Fibroblast of the conjunctiva (primary cell): ENCODE data around the gene CPEB3.

Experiments
- DNase-seq: peaks from one replicate; pipeline ENCODE4 v3.0.0-alpha.2; 2010; ENCODE audit warnings: low read depth

Gene CPEB3

DNA sequence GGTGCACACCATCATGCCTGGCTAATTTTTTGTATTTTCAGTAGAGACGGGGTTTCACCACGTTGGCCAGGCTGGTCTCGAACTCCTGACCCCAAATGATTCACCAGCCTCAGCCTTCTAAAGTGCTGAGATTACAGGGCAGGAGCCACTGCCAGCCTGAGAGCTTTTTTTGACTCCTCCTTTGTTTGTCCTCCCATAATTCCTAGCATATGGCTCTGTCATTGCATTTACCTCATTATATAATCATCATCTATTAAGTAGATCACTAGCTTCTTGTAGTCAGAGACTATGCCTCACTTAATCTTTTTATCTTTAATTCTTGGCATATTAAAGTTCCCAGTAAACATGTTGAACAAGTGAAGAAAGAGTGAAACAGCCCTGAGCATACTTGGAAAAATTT lies 82.1 kb downstream of the CPEB3 start:
- peak; percentile 3 for DNase-seq

DNA sequence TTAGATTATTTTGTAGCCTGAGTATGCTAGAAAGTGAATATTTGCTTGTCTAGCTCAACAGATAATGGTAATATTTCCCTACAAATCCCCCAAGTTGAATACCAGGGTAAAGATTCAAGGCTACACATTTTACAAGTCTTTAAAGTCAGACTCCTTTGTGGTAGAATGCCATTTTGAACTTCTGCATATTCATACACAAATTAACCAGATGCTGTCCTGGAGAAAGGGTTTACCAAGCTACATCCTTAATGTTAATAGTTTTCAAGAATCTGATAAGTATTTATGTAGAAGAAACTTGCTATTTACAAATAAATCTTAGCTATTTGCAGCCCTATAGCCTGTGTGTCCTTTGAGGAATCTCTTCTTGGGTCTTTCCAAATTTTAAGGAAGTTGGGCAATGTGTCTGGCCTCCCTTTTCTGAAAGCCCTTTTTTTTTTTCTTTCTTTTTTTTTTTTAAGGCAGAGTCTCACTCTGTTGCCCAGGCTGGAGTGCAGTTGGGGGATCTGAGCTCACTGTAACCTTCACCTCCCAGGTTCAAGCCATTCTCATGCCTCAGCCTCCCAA lies 82.6 kb downstream of the CPEB3 start:
- no peak for DNase-seq

DNA sequence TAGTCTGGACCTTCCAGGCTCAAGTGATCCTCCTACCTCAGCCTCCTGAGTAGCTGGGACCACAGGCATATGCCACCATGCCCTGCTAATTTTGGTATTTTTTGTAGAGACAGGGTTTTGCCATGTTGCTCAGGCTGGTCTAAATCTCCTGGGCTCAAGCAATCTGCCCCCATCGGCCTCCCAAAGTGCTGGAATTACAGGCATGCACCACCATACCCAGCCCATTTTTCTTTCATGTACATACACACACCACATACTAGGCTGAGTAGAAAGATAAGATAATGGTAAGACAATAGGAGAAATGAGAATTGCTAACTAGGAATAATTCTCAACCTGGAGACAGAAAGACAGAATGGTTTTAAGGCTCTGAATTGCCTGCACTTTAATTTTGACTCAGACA lies 83.8 kb downstream of the CPEB3 start:
- no peak for DNase-seq

DNA sequence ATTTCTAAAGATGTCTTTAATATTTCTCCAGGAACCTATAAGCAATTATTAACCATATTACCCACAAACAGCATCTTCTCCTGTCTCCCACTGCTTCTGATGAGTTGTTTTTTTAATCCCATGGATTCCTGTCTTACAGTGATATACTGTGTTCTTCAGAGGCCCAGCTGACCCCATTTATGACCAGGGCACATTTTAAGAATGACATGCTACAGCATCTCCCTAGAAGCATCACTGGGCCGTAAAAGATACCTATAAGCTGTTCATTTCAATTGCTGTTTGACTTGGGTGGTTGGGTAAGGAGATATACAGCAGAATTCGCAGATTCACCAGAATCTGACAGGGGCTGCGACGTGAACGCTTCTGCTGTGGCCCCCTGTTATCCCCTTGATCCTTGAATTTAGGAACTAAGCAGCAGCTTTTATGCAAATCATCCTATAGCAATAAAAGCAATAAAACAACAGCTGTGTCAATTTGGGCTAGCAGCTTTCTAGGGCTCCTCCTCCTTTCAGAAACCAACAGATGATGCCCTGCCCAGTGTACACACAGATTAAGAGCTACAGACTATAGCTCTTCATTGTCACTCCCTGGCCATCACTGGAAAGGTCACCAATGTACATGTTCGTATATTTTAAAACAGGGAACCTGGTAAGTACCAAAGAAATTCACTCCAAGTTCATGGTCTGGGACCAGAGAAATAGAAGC lies 86.8 kb downstream of the CPEB3 start:
- no peak for DNase-seq

DNA sequence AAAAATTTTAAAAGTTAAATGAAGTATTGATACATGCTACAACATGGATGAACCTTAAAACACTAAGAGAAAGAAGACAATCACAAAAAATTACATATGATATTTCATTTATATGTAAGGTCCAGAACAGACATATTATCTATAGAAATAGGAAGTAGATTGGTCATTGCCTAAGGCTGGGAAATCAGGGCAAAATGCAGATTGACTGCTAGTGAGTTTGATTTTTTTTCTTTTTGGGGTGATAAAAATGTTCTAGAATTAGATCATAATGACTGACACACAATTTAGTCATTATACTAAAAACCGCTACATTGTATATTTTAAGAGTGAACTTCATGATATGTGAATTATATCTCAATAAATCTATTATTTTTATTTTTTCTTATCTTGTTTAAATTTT lies 88.3 kb downstream of the CPEB3 start:
- DNase-seq: no peak

DNA sequence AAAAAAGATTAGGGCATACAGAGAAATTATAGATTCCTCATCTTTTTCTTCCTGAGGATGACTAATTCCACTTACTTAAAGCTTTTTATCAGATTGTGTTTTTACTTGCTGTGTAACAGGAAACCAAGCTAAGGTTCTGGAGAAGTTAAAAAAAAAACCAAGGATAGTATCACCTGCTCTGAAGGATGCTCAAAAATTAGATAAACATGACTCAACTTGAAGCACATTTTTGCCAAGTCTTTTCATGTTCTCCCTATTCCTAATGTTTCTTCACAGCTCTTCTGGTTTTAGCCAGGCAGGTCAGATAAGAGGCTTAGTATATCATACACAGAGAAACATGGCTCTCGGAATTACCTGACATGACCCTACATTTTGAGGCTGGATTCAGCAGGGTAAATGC lies 90.3 kb downstream of the CPEB3 start:
- no peak for DNase-seq

DNA sequence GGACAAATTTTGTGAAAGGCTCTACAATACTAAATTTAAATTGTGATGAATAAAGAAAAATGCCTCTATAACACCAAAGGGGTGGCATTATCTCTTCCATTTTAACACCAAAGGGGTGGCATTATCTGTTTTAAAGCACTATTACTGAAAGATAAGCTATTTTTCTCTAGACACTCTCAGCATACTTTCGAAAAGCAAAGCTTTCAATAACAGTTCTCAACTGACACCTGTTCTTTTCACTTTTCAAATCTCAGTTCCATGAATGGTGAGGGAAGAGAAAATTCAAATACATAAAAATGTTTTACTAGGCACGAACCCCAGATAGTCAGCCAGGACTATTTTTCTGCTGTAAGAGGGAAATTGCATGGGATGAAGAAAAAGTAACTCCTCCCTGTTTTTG lies 103.8 kb downstream of the CPEB3 start:
- DNase-seq: no peak

DNA sequence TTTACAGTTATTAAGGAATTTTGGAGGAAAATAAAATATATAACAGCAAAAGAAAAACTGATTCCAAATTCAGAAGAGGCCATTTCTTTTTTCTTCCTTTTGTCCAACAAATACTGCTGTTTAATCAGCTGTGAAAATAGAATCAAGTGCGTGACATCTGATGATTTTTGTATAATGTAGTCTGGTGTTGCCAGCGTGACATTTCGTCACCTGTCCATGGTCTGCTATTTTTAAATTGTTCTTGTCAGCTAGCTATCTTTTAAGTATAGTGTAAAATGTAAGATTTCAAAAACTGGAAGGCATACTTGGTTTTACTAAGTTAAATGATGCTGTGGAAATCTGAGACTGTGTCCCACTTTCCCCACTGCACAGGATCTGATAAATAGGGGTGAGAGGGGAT lies 105.9 kb downstream of the CPEB3 start:
- no peak for DNase-seq

DNA sequence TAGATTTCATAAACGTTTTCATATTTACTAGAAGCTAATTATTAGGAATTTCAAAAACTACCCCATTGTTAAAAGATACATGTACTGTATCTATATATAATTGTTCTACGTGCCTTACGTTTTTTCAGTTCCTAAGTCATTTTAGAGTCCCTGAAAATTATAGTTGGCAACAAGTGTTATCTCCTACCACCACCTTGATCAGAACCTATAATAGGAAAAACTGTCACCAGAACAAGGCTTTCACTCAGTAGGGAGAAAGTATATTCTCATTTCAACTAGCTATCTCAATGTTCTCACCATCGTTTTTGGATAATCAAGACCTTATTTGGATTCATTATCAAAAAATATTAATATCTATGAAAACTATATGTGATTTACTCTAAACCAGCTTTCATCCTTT lies 107.7 kb downstream of the CPEB3 start:
- no peak for DNase-seq

DNA sequence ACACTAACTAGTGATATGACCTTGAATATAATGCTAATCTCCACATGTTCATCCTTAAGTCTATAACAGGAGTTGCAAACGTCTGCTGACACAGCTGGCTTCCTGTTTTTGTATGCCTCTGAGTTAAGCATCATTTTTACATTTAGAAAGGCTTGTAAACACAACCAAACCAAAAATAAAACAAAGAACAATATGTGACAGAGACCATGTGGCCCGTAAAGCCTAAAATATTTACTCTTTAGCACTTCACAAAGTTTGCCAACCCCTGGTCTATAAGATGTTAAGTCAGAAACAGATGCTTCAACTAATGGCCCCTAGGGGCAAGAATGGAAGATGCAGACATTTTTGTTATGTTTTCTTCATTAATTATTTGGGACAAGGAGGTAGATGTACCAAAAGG lies 109.3 kb downstream of the CPEB3 start:
- no peak for DNase-seq

GRCh38 chr10:92180399-92180798 lies 110.5 kb downstream of the CPEB3 start:
- no peak for DNase-seq

- DNase-seq: no peak
Measured at GRCh38 chr10:92177546-92177945, 113.3 kb downstream of the CPEB3 start.

DNA sequence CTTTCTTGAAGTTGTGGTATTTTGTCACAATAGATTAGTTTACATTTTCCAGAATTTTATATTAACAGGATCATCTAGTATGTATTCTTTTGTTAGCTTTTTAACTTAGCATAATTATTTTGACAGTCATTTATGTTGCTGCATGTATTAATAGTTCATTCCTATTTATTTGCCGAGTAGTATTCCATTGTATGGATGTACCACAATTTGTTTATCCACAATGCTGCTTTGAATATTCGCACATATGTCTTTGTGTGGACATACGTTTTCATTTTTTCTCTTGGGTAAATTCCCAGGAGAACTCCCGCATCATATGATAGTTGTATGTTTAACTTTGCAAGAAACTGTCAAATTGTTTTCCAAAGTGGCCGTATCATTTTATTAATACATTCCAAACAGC lies 115.7 kb downstream of the CPEB3 start:
- no peak for DNase-seq

- DNase-seq: no peak
Measured at GRCh38 chr10:92173996-92174395, 116.9 kb downstream of the CPEB3 start.

DNA sequence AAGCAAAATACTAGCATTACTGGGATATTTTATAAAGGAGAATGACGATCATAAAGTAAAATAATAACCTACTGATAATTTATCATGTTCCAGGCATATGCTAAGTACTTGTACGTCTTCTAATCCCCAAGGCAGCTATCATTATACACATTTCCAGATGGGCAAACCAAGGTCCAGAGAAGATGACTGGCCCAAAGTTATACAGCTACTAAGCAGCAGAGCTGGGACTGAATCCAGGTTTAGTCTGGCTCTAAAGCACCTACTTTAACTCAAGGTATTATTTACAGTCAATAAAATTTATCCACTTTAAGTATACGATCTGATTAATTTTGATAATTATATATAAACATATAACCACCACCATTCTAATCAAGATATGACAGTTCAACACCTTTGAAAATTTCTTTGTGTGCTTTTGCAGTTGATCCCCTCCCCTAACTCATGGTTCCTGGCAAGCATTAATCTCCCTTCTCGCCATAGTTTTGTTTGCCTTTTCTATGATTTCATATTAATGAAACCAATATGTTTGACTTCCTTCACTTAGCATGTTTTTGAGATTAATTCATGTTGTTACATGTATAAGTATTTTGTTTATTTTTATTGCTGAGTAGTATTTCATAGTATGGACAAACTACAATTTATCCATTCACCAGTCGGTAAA lies 126.7 kb downstream of the CPEB3 start:
- DNase-seq: peak; percentile 29

GRCh38 chr10:92162541-92162940 lies 128.3 kb downstream of the CPEB3 start:
- no peak for DNase-seq

GRCh38 chr10:92156874-92157773 lies 133.8 kb downstream of the CPEB3 start:
- no peak for DNase-seq

DNA sequence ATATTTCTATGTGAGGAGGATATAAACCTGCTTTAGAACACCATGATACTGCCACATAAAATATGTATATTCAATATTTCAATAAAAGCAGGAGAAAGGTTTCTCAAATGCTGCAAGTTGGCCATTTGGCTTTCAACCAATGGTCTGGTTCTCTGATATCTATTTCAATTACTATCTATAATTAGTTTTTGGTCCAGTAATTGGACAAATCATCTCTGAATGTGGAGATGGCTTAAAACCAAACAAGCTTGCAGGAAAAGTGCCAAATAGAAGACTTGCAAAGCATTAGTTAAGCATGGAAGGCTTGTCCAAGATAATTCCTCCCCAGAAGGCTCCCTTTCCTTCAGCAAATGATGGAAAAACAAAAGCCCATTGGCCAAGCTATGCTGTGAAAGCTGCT lies 140.1 kb downstream of the CPEB3 start:
- DNase-seq: no peak

DNA sequence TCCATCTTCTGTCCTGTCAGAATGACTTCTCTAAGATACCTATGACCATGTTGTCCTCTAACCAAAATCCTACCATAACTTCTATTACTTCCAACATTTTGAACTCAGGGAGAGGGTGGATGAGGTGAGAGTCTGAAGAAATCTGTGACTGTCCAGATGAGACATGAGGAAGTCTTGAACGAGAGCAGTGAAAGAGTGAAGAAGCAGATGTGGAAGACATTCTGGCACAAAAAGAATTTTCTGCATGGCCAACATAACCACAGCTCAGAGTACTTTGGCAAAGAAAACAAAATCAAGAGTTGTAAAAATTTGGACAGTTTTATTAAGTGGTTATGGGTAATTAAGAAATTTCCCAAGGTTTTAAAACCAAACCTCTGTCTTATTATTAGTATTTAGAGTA lies 141.6 kb downstream of the CPEB3 start:
- DNase-seq: no peak

- no peak for DNase-seq
Measured at GRCh38 chr10:92146781-92147180, 144.1 kb downstream of the CPEB3 start.

DNA sequence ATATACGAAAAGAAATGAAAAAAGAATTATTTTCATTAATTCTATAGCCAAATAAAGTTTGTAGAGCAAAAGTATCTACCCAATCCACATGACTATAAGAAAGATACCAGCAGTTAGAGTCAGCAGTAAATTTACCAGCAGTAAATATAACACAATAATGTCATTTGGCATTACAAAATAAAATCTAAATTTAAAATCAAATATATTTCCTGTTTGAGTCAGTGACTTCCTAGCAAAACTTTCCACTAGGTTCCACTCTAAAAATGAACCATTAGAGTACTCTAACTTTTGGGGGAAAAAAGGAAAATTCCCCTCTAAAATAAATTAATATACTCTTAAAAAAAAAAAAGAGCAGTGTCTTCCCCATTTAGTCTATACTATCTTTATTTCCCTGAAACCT lies 144.8 kb downstream of the CPEB3 start:
- DNase-seq: no peak

- DNase-seq: no peak
Measured at GRCh38 chr10:92142949-92143348, 147.9 kb downstream of the CPEB3 start.

DNA sequence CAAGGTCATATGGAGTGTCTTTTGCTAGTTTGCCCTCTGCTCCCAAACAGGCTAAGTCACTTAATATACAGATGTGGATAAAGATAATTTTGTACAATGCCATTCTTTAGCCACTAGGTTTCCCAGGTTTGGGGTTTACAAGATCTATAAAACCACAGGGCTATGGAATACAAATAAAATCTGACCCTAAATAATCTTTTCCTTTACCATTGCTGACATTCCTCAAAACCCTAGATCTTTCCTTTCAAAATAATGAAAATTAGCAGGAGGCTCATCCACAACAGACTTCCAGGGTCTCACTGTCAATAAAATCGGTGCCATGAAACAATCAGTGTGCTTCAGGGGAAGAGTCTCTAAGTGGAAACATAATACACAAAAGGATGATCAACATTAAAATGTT lies 148.4 kb downstream of the CPEB3 start:
- no peak for DNase-seq
